Lower leg skin (tissue), 3 donors: Measurements from ENCODE around the gene CCL27.

Source experiments
- POLR2A ChIP-seq, 2 donors: fragments of 450-650 bp; IDR thresholded peaks; one replicate each; pipeline ENCODE4 v1.6.1; 2016 to 2017; ENCODE audit warnings: antibody characterized with exemption in 2 of 2, mild to moderate bottlenecking in 1 of 2, moderate library complexity in 1 of 2
- TF ChIP-seq, protein P1 (sequence below), 3 donors: fragments of 450-650 bp; IDR thresholded peaks; one replicate each; pipeline ENCODE4 v1.5.1; 2016; ENCODE audit warnings: antibody characterized with exemption in 3 of 3, mild to moderate bottlenecking in 3 of 3, moderate library complexity in 2 of 3

DNA sequence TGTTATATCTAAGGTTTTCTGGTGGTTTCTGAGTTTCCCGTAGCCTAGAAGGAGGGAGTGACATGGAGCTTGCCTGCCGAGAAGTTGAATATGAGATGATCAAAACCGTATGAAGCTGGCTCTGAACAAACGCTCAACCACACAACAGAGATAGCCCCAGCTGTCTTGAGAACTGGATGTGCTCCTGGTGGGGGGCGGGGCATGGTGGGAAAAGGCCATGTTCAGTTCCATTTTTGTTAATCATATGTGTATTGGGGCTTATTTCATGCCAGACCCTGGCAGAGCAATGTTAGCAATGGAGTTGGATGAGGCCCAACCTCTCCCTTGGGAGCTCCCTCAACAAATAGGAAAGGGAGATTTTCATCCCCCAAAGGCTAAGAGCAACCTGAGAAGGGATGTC lies 23.8 kb upstream of the CCL27 start:
- TF ChIP-seq POLR2A (IDR thresholded peaks at IDR 0.05), result no peak
- TF ChIP-seq, protein P1, sequence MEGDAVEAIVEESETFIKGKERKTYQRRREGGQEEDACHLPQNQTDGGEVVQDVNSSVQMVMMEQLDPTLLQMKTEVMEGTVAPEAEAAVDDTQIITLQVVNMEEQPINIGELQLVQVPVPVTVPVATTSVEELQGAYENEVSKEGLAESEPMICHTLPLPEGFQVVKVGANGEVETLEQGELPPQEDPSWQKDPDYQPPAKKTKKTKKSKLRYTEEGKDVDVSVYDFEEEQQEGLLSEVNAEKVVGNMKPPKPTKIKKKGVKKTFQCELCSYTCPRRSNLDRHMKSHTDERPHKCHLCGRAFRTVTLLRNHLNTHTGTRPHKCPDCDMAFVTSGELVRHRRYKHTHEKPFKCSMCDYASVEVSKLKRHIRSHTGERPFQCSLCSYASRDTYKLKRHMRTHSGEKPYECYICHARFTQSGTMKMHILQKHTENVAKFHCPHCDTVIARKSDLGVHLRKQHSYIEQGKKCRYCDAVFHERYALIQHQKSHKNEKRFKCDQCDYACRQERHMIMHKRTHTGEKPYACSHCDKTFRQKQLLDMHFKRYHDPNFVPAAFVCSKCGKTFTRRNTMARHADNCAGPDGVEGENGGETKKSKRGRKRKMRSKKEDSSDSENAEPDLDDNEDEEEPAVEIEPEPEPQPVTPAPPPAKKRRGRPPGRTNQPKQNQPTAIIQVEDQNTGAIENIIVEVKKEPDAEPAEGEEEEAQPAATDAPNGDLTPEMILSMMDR (IDR thresholded peaks at IDR 0.05), result no peak
